NCI-H82 treated with DMSO at 0.1 percent for 48 hours (cell line): ENCODE results near the gene PANX1.

Source experiments
- DNase-seq: peaks from one replicate; lab custom pipeline; 2025; ENCODE audit not compliant: unreplicated experiment; lab: John Stamatoyannopoulos, UW

The PANX1 gene

DNA sequence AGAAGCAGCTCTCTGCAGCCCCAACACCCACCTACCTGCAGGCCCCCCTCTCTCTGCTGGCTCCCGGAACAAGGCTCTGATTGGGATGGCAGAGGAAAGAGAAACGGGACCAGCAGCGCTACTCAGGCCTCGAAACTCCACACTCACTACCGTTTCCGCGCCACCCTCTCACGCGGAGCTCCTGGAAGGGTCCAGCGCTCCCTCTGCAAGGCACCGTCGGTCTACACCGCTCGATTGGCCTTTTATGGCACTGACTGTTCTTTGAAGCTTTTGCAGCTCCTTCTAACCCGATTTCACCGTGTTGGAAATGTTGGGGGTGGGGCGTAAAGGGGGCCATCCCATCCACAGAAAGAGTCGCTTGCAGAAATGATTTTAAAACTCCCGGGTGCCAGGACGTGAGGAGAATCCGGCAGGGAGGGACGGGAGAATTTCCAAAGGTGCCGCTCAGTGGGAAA, 323 bp upstream of the PANX1 start:
- DNase-seq = no peak

DNA sequence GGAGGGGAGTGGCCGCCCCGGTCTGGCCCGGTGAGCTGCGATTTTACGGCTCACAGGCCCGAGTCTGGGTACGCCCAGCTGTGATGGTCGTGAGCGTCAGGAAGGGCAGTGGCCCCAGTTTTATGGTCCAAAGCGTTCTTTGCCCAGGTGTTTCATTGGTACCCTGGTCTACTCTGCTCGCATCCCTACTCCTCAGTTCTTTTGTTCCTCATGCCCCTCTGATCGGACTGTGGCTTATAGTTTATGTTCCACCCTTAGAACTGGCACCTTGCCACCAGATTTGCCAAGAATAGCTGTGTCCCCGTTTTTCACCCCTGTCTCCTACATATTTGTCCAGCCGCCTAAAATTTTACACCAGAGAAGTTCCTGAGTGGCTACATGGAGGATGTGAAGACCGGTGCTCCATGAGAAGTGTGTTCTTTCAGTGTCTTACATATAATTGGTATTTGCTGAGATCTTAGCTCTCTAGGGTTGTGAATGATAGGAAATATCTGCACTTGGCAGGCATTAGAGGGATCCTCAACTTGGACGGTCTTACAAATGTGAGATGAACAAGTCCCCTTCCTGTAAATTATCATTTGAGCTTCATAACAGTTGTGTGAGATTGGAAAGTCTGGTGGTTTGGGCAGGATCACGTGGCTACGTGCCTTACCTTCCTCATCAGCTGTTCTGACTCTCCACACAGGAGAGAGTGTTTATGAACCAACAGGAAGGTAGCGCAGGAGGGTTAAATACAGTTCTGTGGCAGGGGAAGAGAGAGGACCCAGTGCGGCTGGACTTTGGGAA, 1.1 kb downstream of the PANX1 start:
- no peak for DNase-seq

DNA sequence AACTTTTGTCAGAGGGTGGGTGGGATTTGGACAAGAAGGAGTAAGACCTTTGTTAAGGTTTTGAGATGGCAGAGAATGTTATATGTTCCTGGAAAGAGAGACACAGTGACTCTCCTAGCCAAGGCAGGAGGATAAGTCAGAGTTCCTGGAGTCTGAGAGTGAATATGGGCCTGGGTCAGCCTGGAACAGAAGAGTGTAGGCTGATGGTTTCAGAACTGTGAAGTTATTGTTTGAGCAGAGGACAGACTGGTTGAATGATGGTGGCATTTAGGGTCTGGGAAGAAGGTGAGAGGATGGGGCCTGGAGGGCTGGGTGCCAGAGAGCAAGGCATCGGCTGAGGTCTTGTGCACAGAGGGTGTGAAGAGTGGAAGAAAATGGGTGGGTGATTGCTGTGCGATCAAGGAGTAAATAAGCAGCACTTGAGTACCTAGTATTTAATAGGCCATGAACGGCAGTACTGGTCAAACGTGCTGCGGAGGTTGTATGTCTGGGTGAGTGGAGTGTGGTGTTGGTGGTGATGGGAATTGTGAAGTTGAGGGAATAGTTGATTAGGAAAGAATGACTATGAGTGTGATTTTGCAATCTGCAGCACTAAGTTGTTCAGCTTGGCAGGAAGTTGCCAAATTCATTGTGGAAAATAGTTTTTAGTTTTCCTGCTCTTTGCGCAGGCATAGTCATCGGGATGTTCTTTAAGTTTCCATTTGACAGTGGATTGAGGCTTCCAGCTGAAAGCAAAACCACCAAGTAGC, 1.8 kb downstream of the PANX1 start:
- no peak for DNase-seq

DNA sequence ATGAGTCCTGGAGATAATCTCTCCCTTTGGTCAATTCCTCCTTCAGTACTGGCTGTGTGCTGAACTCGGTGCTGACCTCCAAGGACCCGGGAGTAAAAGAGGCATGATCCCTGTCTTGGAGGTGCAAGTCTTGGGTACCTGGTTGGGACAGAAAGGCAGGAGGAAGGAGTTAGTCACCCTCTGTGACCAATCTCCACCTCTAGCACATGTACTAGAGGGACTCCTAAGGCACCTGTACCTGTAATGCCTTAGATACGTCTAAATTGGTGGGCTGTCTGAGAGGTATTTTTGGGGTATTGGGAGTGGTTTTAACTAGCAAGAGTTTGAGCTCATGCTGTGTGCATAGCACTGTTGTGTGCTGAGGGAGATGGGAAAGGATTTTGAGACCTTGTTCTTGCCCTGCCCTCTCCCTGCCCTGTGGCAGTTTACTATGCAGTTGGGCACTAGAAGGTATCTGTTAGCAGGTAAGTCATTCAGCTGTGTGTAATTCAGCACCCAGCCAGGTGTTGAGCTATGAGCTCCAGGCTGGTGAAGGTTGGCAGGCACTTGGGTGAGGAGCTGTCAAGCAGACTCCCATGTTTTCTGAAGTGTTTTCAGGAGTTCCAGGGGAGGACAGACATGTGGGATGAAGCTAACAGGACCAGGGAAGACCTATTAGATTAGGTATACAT, 2.5 kb downstream of the PANX1 start:
- no peak for DNase-seq

DNA sequence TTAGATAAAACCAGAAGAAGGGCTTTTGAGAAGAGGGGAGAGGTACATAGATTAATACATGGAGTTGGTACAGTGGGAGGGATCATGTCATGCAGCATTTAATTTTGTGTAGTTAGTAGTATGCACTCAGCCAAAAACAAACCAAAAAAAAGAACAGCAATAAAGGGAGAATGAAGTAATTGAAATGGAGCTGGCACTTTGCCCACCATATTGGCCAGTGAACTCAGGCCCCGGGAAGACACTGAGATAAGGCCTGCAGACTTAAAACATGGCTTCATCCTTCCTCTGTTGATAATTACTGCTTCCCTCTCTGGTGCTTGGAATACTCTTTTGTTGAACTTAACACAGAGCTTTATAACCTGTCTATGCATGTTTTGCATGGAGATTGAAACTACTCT, 3.1 kb downstream of the PANX1 start:
- DNase-seq = no peak

DNA sequence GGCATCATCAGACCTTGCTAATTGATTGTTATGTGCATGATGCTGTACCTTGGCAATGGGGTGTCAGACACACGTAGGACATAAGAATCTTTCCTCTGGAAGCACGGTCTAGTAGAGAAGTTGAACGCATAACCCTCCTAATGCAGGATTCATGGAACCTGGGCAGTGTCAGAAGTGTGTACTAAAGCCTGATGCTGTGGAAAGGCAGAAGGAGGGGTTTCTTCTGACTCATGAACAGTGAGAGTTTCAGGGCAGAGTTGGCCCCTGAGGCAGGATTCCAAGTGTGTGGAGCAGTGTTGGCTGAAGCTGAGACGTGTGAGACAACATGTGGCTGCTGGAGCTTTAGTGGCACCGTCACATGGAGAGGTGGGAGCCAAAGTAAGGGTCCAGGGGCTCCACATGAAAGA, 3.5 kb downstream of the PANX1 start:
- DNase-seq = no peak

DNA sequence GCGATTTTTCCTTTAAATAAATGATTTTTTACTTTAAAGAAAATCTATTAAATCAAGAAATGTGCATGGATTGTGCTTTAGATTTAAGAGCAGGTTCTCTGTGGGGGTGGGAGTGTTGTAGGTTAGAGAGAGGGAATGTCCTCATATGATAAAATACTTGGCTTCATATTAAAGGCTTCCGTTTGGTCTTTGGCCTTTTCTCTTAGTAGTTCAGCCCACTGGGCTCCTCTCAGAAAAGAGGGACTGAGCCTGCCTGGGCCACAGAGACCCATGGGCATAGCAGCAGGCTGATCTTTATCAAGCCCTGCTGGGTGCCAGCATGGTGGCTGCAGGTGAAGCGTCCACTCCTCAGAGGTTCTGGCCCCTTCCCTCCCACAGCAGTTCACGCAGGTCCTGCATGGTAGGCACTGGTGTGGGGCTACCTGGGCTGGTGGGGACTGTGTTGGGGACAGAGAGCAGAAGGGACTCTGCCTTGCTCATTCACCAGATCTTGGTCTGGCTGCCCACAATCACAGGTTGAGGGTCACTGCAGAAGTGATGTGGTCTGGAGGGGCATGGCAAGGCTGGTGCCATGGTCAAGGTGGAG, 4.3 kb downstream of the PANX1 start:
- no peak for DNase-seq

DNA sequence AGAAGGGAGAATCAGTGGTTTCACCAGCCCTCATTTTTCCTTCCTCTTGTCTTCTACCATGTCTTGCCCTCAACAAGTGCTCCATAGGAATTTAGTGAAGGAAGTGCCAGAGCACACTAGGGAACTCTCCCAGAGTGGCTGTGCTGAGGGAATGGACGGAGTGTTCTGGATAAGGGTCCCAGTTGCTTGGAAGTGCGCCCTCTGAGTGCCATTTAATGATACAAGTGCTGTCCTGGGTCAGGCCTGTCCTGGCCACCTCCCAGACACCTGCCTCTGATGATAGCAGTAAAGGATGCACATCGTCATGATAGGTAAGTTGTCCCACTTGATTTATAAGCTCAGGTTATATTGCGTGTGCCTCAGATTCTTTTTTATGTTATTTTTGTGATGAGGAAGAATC, 5.1 kb downstream of the PANX1 start:
- no peak for DNase-seq

DNA sequence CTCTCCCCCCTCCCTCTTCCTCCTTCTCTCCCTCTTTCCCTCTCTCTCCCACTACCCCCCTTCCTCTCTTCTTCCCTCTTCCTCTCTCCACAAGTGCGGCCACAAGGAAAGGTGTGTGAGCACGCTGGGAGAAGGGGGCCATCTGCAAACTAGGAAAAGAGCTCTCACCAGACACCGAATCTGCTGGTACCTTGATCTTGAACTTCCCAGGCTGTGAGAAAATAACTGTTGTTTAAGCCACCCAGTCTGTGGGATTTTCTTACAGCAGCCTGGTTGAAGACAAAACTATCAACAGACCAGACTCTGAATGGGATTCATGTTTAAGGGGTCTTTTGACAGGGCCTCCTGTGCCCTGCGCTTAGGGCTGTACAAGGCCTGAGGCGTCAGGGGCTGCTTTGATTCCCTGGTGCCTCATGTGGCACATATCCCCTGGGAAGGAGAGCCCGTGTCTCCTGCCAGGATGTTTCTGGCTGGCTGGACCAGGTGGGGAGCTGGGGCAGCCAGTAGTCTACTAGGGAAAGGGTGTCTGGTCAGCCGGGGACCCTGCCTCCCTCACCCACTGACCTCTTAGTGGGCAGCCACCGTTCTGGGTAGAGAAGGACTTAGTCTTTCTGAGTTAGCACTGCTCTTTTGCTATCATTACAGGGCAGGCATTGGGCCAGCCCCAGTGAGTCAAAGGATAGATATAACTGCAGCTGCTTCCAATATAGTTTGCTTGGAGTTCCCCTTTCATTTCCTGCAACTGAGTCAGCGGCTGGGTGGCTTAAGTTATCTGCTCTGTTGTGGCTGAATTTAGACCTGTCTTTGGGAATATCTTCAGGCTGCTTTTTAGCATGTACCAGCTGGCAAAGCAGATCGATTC, 6.2 kb downstream of the PANX1 start:
- DNase-seq = no peak

DNA sequence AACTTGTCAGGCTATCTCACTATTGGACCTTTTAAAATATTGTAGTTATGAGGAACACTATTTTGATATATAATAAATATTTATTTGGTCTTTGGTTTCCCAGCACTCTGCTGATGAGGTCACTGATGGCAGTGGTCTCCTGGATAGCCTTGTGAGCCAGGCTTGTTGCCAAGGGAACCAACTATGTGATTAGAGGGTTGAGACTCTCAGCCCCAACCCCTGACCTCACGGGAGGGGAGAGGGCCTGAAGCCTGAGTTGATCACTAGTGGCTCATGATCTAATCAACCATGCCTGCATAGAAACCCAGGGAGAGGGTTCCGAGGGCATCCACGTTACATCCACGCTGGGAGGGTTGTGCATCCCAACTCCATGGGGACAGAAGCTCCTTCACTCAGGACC, 10.8 kb downstream of the PANX1 start:
- no peak for DNase-seq

DNA sequence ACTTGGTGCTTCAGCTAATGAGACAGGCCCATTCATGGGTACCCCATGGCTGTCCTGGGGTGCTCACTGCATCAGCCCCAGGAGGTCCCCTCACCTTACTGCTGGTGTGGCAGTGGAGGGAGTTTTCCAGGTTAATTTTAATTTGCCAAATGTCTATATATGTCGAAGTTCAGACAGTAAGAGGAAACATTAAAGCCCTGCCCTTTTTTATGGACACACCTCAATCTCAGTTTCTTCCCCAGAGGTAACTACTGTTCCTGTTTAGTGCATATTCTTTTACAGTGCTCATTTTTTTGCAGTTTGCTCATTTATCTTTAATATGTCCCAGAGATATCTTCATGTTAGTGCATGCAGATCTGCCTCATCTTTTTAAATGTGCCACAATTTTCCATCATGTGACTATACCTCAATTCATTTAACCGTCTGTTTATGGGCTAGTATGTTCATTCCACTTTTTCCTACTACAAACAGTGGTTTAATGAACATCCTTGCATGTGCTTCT, 11.6 kb downstream of the PANX1 start:
- DNase-seq = no peak

DNA sequence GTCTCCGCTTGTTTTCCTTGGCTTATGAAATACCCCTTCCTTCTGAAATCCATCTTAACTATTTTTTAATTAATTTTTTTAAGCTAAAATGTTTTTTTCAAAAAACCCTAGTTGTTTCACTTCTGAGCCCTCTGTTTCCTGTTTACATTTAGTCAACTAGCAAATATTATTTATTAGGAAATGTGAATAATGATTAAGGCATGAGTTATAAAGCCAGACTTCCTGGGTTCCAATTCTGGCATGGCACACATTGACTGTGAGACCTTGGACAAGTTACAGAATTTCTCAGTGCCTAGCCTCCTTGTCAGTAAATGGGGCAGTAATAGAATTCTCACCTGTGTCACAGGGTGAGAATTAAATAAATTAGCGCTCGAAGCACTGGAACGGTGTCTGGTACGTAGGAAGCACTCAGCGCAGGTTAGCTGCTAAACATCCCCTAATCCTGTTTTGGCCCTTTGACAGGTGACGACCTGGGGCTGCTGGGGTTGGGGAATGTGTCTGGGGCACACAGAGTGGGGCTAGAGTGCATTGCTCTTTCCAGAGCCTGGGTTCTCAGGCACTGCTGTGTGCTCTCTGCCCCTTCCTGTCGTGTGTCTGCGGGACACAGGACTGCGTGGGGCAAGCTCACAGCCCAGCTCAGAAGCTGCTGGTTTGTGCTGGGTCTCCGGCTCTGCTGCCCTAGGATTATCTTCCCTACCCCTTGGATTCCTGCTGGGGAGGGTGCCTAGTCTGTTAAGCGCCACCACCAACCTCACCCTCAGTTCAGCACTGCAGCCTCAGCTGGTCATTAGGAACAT, 13.1 kb downstream of the PANX1 start:
- DNase-seq = no peak

DNA sequence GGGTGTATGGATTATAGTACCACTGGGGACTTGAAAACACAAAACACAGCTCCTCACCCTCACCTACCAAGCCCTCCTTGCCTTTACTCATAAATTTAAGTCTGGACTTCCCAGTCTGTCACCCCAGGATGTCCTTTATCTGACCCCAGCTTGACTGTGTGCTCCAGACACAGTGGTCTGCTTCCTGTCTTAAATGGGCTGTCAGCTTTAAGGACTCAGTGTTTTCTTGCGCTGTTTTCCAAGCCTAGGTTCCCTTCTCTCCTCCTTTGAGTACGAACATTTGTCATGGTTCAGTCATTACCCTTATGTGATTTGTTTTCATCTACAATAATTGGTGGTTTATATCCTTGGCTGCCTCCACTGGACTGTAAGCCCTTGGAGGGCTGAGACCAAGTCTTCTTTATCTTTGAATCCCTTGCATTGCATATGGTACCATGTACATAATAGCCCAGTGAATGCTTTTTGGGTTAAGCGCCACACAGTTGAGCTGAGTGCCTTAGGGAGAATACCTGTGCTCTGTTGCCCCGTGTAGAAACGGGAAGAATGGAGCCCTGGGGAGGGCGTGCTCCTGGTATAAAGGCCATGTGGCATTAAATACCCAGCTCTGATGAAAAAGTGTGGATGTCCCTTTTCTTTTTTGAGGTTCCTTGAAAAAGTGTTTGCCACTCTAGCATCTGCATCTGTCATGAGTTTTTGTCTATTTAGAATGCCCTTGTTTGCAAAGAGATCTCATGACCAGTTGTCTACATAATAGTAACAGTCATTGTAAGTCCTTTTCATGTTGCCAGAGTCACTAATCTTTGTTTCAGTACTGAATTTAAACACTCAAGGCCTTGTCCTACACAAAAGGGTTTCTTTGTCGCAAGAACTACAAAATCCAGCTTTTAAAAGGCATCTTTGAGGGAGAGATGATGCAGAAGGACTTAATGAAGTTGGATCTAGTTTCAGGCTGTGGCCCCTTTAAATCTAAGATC, 14.0 kb downstream of the PANX1 start:
- no peak for DNase-seq

DNA sequence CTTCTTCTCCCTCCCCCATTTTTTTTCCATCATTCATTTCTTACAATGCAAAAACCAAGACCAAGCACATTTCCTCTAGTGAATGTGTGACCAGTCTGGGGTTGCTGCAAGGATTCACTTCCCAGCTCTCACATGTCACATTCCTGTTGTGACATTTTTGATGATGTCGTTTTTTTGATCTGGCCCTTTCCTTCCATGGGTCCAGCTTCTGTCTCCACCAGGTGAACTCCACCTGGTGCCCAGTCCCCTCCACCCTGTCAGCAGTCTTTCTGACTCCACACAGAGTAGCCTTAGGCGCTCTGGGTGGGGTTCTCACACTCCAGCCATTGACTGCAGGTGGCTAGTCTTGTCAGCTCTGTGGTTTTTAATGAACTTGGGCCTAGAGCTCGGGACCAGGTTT, 15.6 kb downstream of the PANX1 start:
- no peak for DNase-seq

DNA sequence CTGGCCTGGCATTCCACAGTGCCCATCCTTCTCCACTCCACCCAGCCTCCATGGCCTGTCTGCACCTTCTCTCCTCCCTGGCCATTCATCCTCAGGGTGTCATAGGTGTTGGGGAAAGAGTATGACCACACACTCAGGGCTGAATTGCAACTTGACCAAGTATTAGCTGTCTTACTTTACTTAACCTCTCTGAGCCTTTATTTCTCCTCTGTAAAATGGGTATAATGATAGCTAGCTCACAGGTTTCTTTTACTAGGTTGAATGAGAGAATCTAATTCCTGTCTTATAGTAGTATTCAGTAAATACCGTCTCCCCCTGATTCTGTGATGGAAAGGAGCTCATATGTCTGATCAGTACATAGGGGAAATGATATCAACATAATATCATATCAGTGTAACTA, 16.0 kb downstream of the PANX1 start:
- DNase-seq = no peak

DNA sequence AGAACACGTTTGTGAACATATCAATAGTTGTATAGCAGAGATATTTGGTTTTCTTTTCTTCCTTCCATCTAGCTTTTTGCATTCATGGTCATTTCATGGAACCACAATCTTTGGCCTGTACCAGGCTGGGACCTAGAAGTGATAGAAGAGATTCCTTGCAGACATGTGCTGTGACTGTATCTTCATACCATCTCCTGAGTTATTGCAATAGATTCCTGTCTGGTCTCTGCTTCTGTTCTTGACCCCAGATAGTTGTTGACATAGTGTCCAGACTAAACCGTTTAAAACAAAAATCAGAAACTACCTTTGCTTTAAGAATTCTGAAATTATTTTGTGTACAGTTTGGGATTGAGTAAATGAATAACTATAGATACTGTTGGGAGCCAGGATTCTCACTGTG, 16.8 kb downstream of the PANX1 start:
- DNase-seq = no peak

DNA sequence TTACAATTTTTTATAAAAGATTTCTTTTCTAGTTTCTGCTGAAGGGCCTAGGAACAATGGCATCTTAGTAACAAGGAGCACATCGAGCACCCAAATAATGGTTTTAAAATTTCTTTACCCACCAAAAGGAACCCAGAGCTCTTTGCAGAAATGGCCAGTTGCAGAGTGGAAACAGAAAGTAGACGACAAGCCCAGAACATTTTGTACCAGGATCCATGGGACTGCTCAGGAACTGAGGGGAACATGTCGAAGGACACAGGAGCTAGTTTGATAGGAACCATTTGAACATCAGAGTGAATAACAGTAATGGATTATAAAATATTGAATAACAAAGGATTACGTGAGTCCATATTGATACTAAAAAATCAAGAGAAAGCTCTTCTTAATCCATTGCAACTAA, 17.3 kb downstream of the PANX1 start:
- DNase-seq = no peak

DNA sequence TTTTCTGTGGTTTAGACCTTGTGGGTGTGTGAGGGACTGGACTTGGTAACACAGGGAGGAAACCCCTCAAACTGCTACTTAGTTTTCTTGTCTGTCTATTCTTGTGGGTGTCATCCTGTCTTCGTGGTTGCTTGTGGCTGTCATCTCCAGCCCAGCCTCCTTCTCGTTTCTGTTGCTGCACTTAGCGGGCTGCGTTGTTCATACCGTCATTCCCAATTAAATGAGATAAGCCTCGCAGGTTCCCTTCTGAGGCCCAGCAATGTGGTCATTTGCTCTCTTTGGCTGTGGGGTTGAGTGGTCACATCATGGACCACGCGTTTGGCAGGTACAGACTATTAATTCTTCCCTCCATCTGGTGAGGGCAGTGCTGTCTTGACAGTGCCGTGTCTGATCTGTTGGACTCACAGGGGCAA, 18.8 kb downstream of the PANX1 start:
- DNase-seq = no peak

DNA sequence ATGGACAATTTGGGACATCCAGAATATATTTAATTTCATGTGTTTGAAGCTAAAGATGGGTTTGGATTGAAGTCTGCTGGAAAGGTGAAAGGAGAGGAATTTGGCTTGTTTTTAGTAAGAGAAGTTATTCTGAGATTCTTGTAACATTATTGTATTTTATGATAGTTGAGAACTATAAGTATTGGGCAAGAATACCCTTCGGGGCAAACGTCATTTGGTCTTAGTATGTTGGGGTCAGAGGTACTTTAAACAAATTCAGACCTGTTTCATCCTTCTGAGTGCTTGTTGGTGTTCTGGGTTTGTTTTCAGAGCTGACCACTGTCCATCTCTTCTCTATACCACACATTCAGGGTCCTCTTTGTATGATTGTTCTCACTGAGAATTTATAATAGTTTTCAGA, 19.5 kb downstream of the PANX1 start:
- no peak for DNase-seq
